ENCODE measurements around the gene HDAC1.

DNA sequence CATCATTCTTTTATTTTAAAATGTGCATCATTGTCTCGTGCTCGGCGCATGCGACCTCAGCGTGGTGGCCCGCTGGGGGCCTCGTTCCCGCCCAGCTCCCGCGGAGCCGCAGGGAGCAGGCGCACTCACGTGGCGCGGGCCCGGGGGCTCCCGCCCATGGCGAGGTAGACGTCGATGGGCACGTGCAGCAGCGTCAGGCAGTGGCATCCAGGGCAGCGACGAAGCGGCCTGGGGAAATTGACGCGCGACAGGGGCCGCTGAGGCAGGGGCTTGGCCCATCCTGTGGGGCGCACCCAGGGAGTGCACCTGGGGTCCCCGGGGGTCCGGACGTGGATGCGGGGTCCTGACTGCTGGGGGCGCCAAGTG lies 69.4 kb downstream of the HDAC1 start:
- no peak for TF ChIP-seq CEBPB (IDR thresholded peaks at IDR 0.05)
- no peak for TF ChIP-seq YY1 (IDR thresholded peaks at IDR 0.05; ENCODE audit: low read depth)
- no peak for TF ChIP-seq ZBTB7A (IDR thresholded peaks at IDR 0.05; ENCODE audit: low read depth)

Data from Ishikawa (cell line).